A549 (cell line): Measurements from ENCODE around the gene DIP2A. TPM values are rescaled to one million over a fixed set of nuclear protein-coding genes. Genes with fewer than 3 reads are reported as not detected.

Source experiments
- ATAC-seq, 2 experiments: fragments of 200-7000 bp in 1 of 2; fragments of >200 bp in 1 of 2; cut with Nextera tagmentation in 1 of 2; cut with Tn5 transposase in 1 of 2; 3 replicates each; pipeline versions ENCODE4 v1.8.0 to v1.9.1; 2018 to 2020; ENCODE audit warnings: mild to moderate bottlenecking in 1 of 2, moderate library complexity in 1 of 2
- CTCF ChIA-PET: fragments of 300-600 bp; sonication (Branson Sonifier 250); formaldehyde crosslinking; extraction: SDS; loops from one replicate; lab custom pipeline; 2021; ENCODE audit warnings: antibody characterized with exemption, inconsistent platforms; lab: Yijun Ruan, JAX
- POLR2A ChIA-PET: fragments of 350-600 bp; formaldehyde crosslinking; extraction: SDS; loops from one replicate; lab custom pipeline; 2021; ENCODE audit warnings: antibody characterized with exemption, inconsistent platforms; lab: Yijun Ruan, JAX
- DNase-seq, 2 experiments: peaks; one replicate each; pipeline versions ENCODE4 v3.0.0 to v3.0.0-alpha.2; 2011 to 2016; ENCODE audit warnings: low read depth in 1 of 2, low spot score in 1 of 2
- FAIRE-seq: peaks from 2 replicates; lab custom pipeline; 2011; peaks lifted over from hg19 to GRCh38; lab: Jason Lieb, UNC
- H3K27ac ChIP-seq, 2 experiments: fragments of >200 bp; sonication (Bioruptor Twin); formaldehyde crosslinking; 3 replicates each; pipeline ENCODE4 v1.5.1; 2016 to 2017
- H3K4me1 ChIP-seq: fragments of >200 bp; sonication (Bioruptor Twin); formaldehyde crosslinking; 3 replicates; pipeline ENCODE4 v1.6.1; 2016
- H3K4me2 ChIP-seq: fragments of >200 bp; sonication (Bioruptor Twin); formaldehyde crosslinking; 3 replicates; pipeline ENCODE4 v1.6.1; 2016
- H3K4me3 ChIP-seq: fragments of >200 bp; sonication (Bioruptor Twin); formaldehyde crosslinking; 3 replicates; pipeline ENCODE4 v1.5.1; 2016
- H3K9me3 ChIP-seq: fragments of >200 bp; sonication (Bioruptor Twin); formaldehyde crosslinking; 3 replicates; pipeline ENCODE4 v1.6.1; 2016
- BCL3 ChIP-seq: fragments of >200 bp; sonication (Bioruptor Twin); formaldehyde crosslinking; IDR thresholded peaks from 3 replicates; pipeline ENCODE4 v1.6.1; 2016
- BHLHE40 ChIP-seq: IDR thresholded peaks from 2 replicates; pipeline ENCODE4 v1.6.1; 2012; ENCODE audit warnings: low read depth, low read length, inconsistent platforms
- CEBPB ChIP-seq, 2 experiments: fragments of >200 bp in 1 of 2; sonication (Bioruptor Twin) in 1 of 2; formaldehyde crosslinking in 1 of 2; IDR thresholded peaks; 2 replicates each; pipeline ENCODE4 v1.6.1; 2012 to 2016
- CHD4 ChIP-seq: fragments of 200-600 bp; sonication (generic); IDR thresholded peaks from 2 replicates; pipeline ENCODE4 v1.6.1; 2016; ENCODE audit warnings: antibody characterized with exemption, mild to moderate bottlenecking, borderline replicate concordance
- CTCF ChIP-seq: fragments of >200 bp; sonication (Bioruptor Twin); formaldehyde crosslinking; IDR thresholded peaks from 3 replicates; pipeline ENCODE4 v1.5.1; 2016
- EHF ChIP-seq: fragments of 250-450 bp; sonication (Bioruptor Pico); IDR thresholded peaks from 2 replicates; pipeline ENCODE4 v1.5.0; 2020; ENCODE audit warnings: mild to moderate bottlenecking
- EP300 ChIP-seq, 2 experiments: fragments of >200 bp; sonication (Bioruptor Twin); formaldehyde crosslinking; IDR thresholded peaks; 2 replicates in 1 of 2; 3 replicates in 1 of 2; pipeline ENCODE4 v1.6.1; 2016 to 2017
- ESRRA ChIP-seq: fragments of 150-350 bp; IDR thresholded peaks from 2 replicates; pipeline ENCODE4 v1.6.1; 2014; ENCODE audit warnings: mild to moderate bottlenecking, low read length, borderline replicate concordance
- GATA3 ChIP-seq: IDR thresholded peaks from 2 replicates; pipeline ENCODE4 v1.6.1; 2012; ENCODE audit warnings: borderline replicate concordance
- HOXB13 ChIP-seq: fragments of 250-450 bp; sonication (Bioruptor Pico); IDR thresholded peaks from 2 replicates; pipeline ENCODE4 v1.5.0; 2020; ENCODE audit warnings: low read depth, mild to moderate bottlenecking, moderate library complexity
- KDM5A ChIP-seq: fragments of 200-600 bp; sonication (generic); IDR thresholded peaks from 2 replicates; pipeline ENCODE4 v1.6.1; 2016; ENCODE audit warnings: antibody characterized with exemption, mild to moderate bottlenecking
- MAFK ChIP-seq: fragments of 450-650 bp; IDR thresholded peaks from 2 replicates; pipeline ENCODE4 v1.6.1; 2014; ENCODE audit not compliant: partially characterized antibody
- MAZ ChIP-seq: fragments of 150-350 bp; IDR thresholded peaks from 2 replicates; pipeline ENCODE4 v1.6.1; 2014; ENCODE audit warnings: antibody characterized with exemption, low read depth, low read length, borderline replicate concordance
- NR3C1 ChIP-seq: fragments of >200 bp; sonication (Bioruptor Twin); formaldehyde crosslinking; IDR thresholded peaks from 3 replicates; pipeline ENCODE4 v1.6.1; 2017
- PHF8 ChIP-seq: fragments of 200-600 bp; sonication (generic); IDR thresholded peaks from 2 replicates; pipeline ENCODE4 v1.6.1; 2016; ENCODE audit warnings: low read depth, mild to moderate bottlenecking, antibody characterized with exemption, moderate library complexity, borderline replicate concordance
- POLR2AphosphoS2 ChIP-seq: conservative IDR thresholded peaks from 2 replicates; pipeline ENCODE4 v1.6.1; 2012; ENCODE audit warnings: low read length, improper control_type of control experiment, inconsistent platforms
- RAD21 ChIP-seq, 2 experiments: fragments of >200 bp in 1 of 2; sonication (Bioruptor Twin) in 1 of 2; formaldehyde crosslinking in 1 of 2; IDR thresholded peaks in 1 of 2; conservative IDR thresholded peaks in 1 of 2; 2 replicates in 1 of 2; 3 replicates in 1 of 2; pipeline ENCODE4 v1.6.1; 2012 to 2018; ENCODE audit warnings: inconsistent platforms in 1 of 2
- RFX5 ChIP-seq: fragments of 450-650 bp; IDR thresholded peaks from 2 replicates; pipeline ENCODE4 v1.7.1; 2014; ENCODE audit warnings: antibody characterized with exemption, mild to moderate bottlenecking, moderate library complexity
- SREBF2 ChIP-seq: fragments of 450-650 bp; IDR thresholded peaks from 2 replicates; pipeline ENCODE4 v1.6.1; 2014; ENCODE audit warnings: mild to moderate bottlenecking, moderate library complexity
- TFCP2L1 ChIP-seq: fragments of 250-450 bp; sonication (Bioruptor Pico); IDR thresholded peaks from 2 replicates; pipeline ENCODE4 v1.5.0; 2021; ENCODE audit warnings: mild to moderate bottlenecking
- ZSCAN20 ChIP-seq: fragments of 250-450 bp; sonication (Bioruptor Pico); IDR thresholded peaks from 2 replicates; pipeline ENCODE4 v1.8.0; 2022; ENCODE audit warnings: mild to moderate bottlenecking, moderate library complexity
- WGBS: methylation state at CpG from one replicate; pipeline ENCODE4 v1.1.6; 2017; ENCODE audit errors: missing lambda C conversion rate; 5-methylcytosine and 5-hydroxymethylcytosine counted together
- polyA plus RNA-seq, 4 experiments: library from polyadenylated mRNA; depleted of rRNA in 3 of 4; stranded (reverse); fragments of >200 nt; fragmentation: RNase III in 1 of 4; extraction: RNeasy Plus Mini Kit Qiagen cat#74134 plus additional on column Dnase treatment in 1 of 4; gene quantifications; 2 replicates in 3 of 4; 3 replicates in 1 of 4; pipeline ENCODE4 v1.2.3, GENCODE V29; 2011 to 2017
- TF ChIP-seq, protein P1 (sequence below): fragments of 450-650 bp; IDR thresholded peaks from 2 replicates; pipeline ENCODE4 v1.6.1; 2014; ENCODE audit warnings: antibody characterized with exemption
- TF ChIP-seq, protein P2 (sequence below): IDR thresholded peaks from 2 replicates; pipeline ENCODE4 v1.6.1; 2012
- TF ChIP-seq, protein P3 (sequence below): fragments of 250-450 bp; sonication (Bioruptor Pico); IDR thresholded peaks from 2 replicates; pipeline ENCODE4 v1.5.0; 2020; ENCODE audit warnings: low read depth, mild to moderate bottlenecking, moderate library complexity

Gene DIP2A
- polyA plus RNA-seq, 2 of the 4 experiments (the other 2 are of a cell fraction) = 13.3 to 18.4 TPM

GRCh38 chr21:46486481-46487126, 27.9 kb downstream of the DIP2A start:
- Histone ChIP-seq H3K4me1 (no peaks in the 10 kb centered on the region), H3K9me3 (no peaks in the 10 kb centered on the region), H3K4me3 (no peak overlapping the region), H3K4me2 (no peak overlapping the region), H3K27ac (no peak overlapping the region)
- no peak for ATAC-seq
- TF ChIP-seq HOXB13 (CRISPR knock-in tag) (no peak), SREBF2 (no peak), GATA3 (no peak), CTCF (no peak), ZSCAN20 (no peak)
- POLR2A ChIA-PET = no interaction called here
- DNase-seq = no peak
- no peak for FAIRE-seq
- WGBS = 90% methylated on average over 4 of the region's 4 CpGs
- CTCF ChIA-PET = no interaction called here

- CTCF ChIA-PET = interaction anchor here (0.6 kb wide), 1 partner anchor 14 kb away, joined by 3 read pairs; no protein-coding TSS in a partner anchor
- POLR2A ChIA-PET = no interaction called here
- DNase-seq = no peak
- TF ChIP-seq EHF (CRISPR knock-in tag) = no peak
- no peak for TF ChIP-seq CHD4
- TF ChIP-seq BHLHE40 = no peak
- TF ChIP-seq, all 56 proteins: peak for 0
- Histone ChIP-seq H3K4me2 (no peak overlapping the region), H3K9me3 (0 out of 3 replicates have a peak, but pooled peaks cover 3% of the 10 kb centered on the region), H3K4me3 (no peak overlapping the region), H3K4me1 (no peaks in the 10 kb centered on the region), H3K27ac (no peak overlapping the region)
- no peak for FAIRE-seq
- no peak; a peak in 1 of 6 replicates for ATAC-seq
- WGBS = 86% methylated on average over 1 of the region's 6 CpGs
These were observed 30.5 kb downstream of the DIP2A start for GRCh38 chr21:46489162-46489663.

DNA sequence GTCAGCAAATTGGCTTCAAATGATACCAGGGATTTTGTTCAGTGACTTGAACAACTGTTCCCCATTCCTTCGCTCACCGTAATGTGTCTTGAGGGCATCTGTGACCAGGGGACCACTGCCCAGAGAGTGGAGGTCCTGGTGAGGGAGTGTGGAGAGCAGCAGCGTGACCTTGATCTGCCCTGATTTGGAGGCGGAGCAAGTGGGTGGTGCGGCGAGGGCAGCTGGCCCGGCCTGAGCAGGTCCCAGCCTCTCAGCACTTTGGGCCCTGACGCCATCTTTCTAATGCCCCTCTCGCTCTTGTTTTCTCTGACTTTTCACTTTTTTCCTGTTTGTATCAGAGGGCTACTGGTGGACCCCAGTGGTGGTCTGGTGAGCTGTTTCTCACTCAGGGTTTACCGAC, 31.1 kb downstream of the DIP2A start:
- WGBS = 96% methylated on average over 10 of the region's 10 CpGs
- Histone ChIP-seq H3K27ac (no peak overlapping the region), H3K9me3 (0 out of 3 replicates have a peak, but pooled peaks cover 3% of the 10 kb centered on the region), H3K4me2 (no peak overlapping the region), H3K4me1 (no peaks in the 10 kb centered on the region), H3K4me3 (no peak overlapping the region)
- no peak for ATAC-seq
- FAIRE-seq = no peak
- CTCF ChIA-PET = interaction anchor here (0.6 to 1.8 kb wide), 2 partner anchors 13 to 14 kb away, joined by 3 to 6 read pairs; no protein-coding TSS in a partner anchor
- POLR2A ChIA-PET = no interaction called here
- DNase-seq = no peak
- TF ChIP-seq EP300 (IDR thresholded peaks at IDR 0.05) (no peak), HOXB13 (CRISPR knock-in tag) (no peak), MAFK (no peak), POLR2AphosphoS2 (no peak)

DNA sequence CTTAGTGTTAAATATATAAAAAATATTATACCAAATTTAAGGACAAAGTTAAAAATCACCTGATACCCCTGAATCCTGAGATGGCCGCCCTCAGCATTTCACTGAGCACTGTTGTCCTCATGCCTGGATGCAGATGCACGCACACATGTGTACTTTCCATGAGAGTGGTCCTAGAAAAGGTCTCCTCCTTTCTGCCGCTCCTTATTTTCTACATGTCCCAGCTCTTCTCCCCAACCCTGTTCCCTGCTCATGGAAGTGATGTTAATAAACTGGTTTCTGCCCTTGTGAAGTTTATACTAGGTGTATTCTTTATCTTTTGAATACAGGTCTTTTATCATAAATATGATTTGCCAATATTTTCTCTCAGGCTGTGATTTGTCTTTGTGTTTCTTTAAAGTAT, 32.9 kb downstream of the DIP2A start:
- H3K4me3 ChIP-seq = no peak overlapping the region
- H3K27ac ChIP-seq = no peak overlapping the region
- POLR2A ChIA-PET = no interaction called here
- ATAC-seq = no peak
- H3K4me1 ChIP-seq = no peaks in the 10 kb centered on the region
- FAIRE-seq = no peak
- H3K9me3 ChIP-seq = 0 out of 3 replicates have a peak, but pooled peaks cover 3% of the 10 kb centered on the region
- no peak overlapping the region for H3K4me2 ChIP-seq
- DNase-seq = no peak
- CTCF ChIA-PET = interaction anchor here (1.8 kb wide), 1 partner anchor 11 kb away, joined by 6 read pairs; no protein-coding TSS in a partner anchor
- WGBS = 94% methylated on average over 3 of the region's 3 CpGs
- TF ChIP-seq, protein P1, sequence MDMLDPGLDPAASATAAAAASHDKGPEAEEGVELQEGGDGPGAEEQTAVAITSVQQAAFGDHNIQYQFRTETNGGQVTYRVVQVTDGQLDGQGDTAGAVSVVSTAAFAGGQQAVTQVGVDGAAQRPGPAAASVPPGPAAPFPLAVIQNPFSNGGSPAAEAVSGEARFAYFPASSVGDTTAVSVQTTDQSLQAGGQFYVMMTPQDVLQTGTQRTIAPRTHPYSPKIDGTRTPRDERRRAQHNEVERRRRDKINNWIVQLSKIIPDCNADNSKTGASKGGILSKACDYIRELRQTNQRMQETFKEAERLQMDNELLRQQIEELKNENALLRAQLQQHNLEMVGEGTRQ = no peak
- TF ChIP-seq TFCP2L1 (CRISPR knock-in tag) (no peak), RFX5 (no peak), RAD21 (conservative IDR thresholded peaks at IDR 0.05 in 1 of 2, IDR thresholded peaks at IDR 0.05 in 1 of 2) (no peak), PHF8 (no peak), HOXB13 (CRISPR knock-in tag) (no peak), MAFK (no peak), MAZ (no peak), CEBPB (IDR thresholded peaks at IDR 0.05) (no peak), ESRRA (no peak), NR3C1 (no peak), BCL3 (no peak), KDM5A (no peak)
- TF ChIP-seq, protein P2, sequence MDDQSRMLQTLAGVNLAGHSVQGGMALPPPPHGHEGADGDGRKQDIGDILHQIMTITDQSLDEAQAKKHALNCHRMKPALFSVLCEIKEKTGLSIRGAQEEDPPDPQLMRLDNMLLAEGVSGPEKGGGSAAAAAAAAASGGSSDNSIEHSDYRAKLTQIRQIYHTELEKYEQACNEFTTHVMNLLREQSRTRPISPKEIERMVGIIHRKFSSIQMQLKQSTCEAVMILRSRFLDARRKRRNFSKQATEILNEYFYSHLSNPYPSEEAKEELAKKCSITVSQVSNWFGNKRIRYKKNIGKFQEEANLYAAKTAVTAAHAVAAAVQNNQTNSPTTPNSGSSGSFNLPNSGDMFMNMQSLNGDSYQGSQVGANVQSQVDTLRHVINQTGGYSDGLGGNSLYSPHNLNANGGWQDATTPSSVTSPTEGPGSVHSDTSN = no peak
- TF ChIP-seq, protein P3, sequence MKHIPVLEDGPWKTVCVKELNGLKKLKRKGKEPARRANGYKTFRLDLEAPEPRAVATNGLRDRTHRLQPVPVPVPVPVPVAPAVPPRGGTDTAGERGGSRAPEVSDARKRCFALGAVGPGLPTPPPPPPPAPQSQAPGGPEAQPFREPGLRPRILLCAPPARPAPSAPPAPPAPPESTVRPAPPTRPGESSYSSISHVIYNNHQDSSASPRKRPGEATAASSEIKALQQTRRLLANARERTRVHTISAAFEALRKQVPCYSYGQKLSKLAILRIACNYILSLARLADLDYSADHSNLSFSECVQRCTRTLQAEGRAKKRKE (CRISPR knock-in tag) = no peak
